Measurements from ENCODE around the gene SDCCAG8.

GRCh38 chr1:243346468-243346867, 90.6 kb downstream of the SDCCAG8 start:
- TF ChIP-seq CTCF (IDR thresholded peaks at IDR 0.05; ENCODE audit: low read depth, low read length) (no peak), EZH2phosphoT487 (IDR thresholded peaks at IDR 0.05; ENCODE audit: low read depth) (no peak)
